Uterus (tissue), 2 donors: ENCODE data around the gene CHST13.

ENCODE experiments used
- CTCF ChIP-seq, 4 experiments: fragments of 200-600 bp in 2 of 4; fragments of 450-650 bp in 2 of 4; sonication (generic) in 2 of 4; IDR thresholded peaks; one replicate each; pipeline ENCODE4 v1.5.1; 2016 to 2019; ENCODE audit warnings: antibody characterized with exemption in 4 of 4, mild to moderate bottlenecking in 2 of 4, moderate library complexity in 1 of 4
- POLR2A ChIP-seq, 2 donors: fragments of 450-650 bp; IDR thresholded peaks; one replicate each; pipeline ENCODE4 v1.6.1; 2016; ENCODE audit warnings: antibody characterized with exemption in 2 of 2, mild to moderate bottlenecking in 1 of 2, moderate library complexity in 1 of 2

DNA sequence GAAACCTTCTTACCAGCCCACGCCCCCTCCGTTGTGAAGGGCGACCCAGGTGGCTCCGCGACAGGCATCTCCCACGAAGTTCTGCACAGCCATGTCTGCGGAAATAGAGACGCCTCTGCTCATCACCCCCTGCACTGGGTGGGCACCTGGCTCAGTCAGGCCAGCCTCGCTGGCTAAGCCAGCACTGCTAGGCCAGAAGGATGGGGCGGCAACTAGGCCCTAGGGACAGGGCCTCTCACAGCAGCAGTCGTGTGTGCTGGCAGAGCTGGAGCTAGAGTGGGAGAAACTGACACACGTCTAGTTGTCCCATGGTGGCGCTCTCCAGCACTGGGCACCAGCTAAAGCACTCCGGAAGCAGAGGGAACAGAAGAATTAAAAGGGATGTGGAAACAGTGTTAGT lies 35.8 kb upstream of the CHST13 start:
- TF ChIP-seq CTCF (IDR thresholded peaks at IDR 0.05) (no peak), POLR2A (IDR thresholded peaks at IDR 0.05) (no peak)
